H54 (cell line): Measurements from ENCODE around the gene AS3MT.
"Not testable (repeated sequence)": the region's sequence is repeated elsewhere in the genome, so short reads cannot be mapped to it uniquely, and the experiment has no call there.

ENCODE experiments used
- DNase-seq: peaks from one replicate; pipeline ENCODE4 v3.0.0; 2011; ENCODE audit warnings: low spot score, mixed read lengths; ENCODE audit not compliant: insufficient read length
- FAIRE-seq: peaks from 3 replicates; lab custom pipeline; 2011; peaks lifted over from hg19 to GRCh38; lab: Jason Lieb, UNC
- POLR2A ChIP-seq: IDR thresholded peaks from 2 replicates; pipeline ENCODE4 v1.6.1; 2011; ENCODE audit warnings: low read depth, mild to moderate bottlenecking, low read length

Gene AS3MT

GRCh38 chr10:102869258-102870198, at the start of gene AS3MT:
Gene AS3MT, plus strand, starts transcription at chr10:102869470. Its CDS starts 123 bp downstream, at chr10:102869593.
- peak; percentile 37; the same call in 1 of the 2 replicates for TF ChIP-seq POLR2A
- FAIRE-seq (no peak), DNase-seq (no peak)

- FAIRE-seq, DNase-seq: not testable (repeated sequence)
These were observed 49.3 kb upstream of the AS3MT start for GRCh38 chr10:102820008-102820407.

GRCh38 chr10:102822222-102822621, 47.0 kb upstream of the AS3MT start:
- TF ChIP-seq POLR2A, result no peak
- DNase-seq (no peak), FAIRE-seq (no peak)

- FAIRE-seq (no peak), DNase-seq (no peak)
- TF ChIP-seq POLR2A, result no peak
These were observed 44.6 kb upstream of the AS3MT start for GRCh38 chr10:102824664-102825063.

GRCh38 chr10:102826148-102826796, 43.0 kb upstream of the AS3MT start:
- TF ChIP-seq POLR2A, result no peak
- DNase-seq, result no peak
- FAIRE-seq, result no peak

- TF ChIP-seq POLR2A, result no peak
- FAIRE-seq, result no peak
- DNase-seq, result no peak
These were observed 41.7 kb upstream of the AS3MT start for GRCh38 chr10:102827597-102827975.

- no peak for DNase-seq
- no peak for FAIRE-seq
- no peak for TF ChIP-seq POLR2A
These were observed 37.8 kb upstream of the AS3MT start for GRCh38 chr10:102831322-102832071.

- DNase-seq, result no peak
- no peak for FAIRE-seq
- TF ChIP-seq POLR2A, result no peak
These were observed 37.0 kb upstream of the AS3MT start for GRCh38 chr10:102832248-102832647.

- FAIRE-seq (no peak), DNase-seq (no peak)
- TF ChIP-seq POLR2A, result no peak
These were observed 36.3 kb upstream of the AS3MT start for GRCh38 chr10:102832987-102833386.

GRCh38 chr10:102834143-102834542, 35.1 kb upstream of the AS3MT start:
- no peak for TF ChIP-seq POLR2A
- DNase-seq (no peak), FAIRE-seq (no peak)

- peak; percentile 77 for DNase-seq
- no peak for TF ChIP-seq POLR2A
- FAIRE-seq, result no peak
These were observed 34.2 kb upstream of the AS3MT start for GRCh38 chr10:102835007-102835482.

GRCh38 chr10:102837230-102837721, 32.0 kb upstream of the AS3MT start, which contains the start of gene CYP17A1:
Gene CYP17A1, minus strand, starts transcription at chr10:102837413. Its CDS starts 52 bp downstream, at chr10:102837361.
- no peak for FAIRE-seq
- TF ChIP-seq POLR2A, result no peak
- DNase-seq, result no peak

- not testable (repeated sequence) for DNase-seq, FAIRE-seq
These were observed 30.9 kb upstream of the AS3MT start for GRCh38 chr10:102838276-102838927.

GRCh38 chr10:102841827-102842345, 27.4 kb upstream of the AS3MT start:
- DNase-seq (no peak), FAIRE-seq (no peak)
- no peak for TF ChIP-seq POLR2A

- not testable (repeated sequence) for DNase-seq, FAIRE-seq
These were observed 26.1 kb upstream of the AS3MT start for GRCh38 chr10:102843139-102843538.

- FAIRE-seq, DNase-seq: not testable (repeated sequence)
These were observed 25.0 kb upstream of the AS3MT start for GRCh38 chr10:102844190-102844776.
